SU-DHL-6 (cell line): ENCODE results near the gene ATAD1.

ENCODE experiments used
- H2AFZ ChIP-seq: fragments of 200-600 bp; sonication (generic); 2 replicates; pipeline ENCODE4 v1.6.1; 2014; ENCODE audit warnings: low read depth, mild to moderate bottlenecking, moderate library complexity, mixed read lengths, antibody characterized with exemption, low read length; ENCODE audit not compliant: severe bottlenecking
- H3F3A ChIP-seq: fragments of 200-600 bp; shearing (Covaris generic); 2 replicates; pipeline ENCODE4 v1.6.0; 2016; ENCODE audit warnings: antibody characterized with exemption, mild to moderate bottlenecking; ENCODE audit not compliant: insufficient read depth
- H3K27ac ChIP-seq: fragments of 200-600 bp; sonication (generic); 2 replicates; pipeline ENCODE4 v1.5.1; 2016; ENCODE audit warnings: low read depth, mild to moderate bottlenecking, low read length, moderate library complexity, mixed read lengths
- H3K27me3 ChIP-seq: fragments of 200-600 bp; sonication (generic), shearing (Covaris generic); 2 replicates; pipeline ENCODE4 v1.6.0; 2014; ENCODE audit warnings: mild to moderate bottlenecking, low read length
- H3K36me3 ChIP-seq: fragments of 200-600 bp; sonication (generic); 2 replicates; pipeline ENCODE4 v1.6.1; 2014; ENCODE audit warnings: mild to moderate bottlenecking, low read length, mixed read lengths
- H3K4me2 ChIP-seq: fragments of 300-600, 200-600 bp; shearing (Covaris generic), sonication (generic); 2 replicates; pipeline ENCODE4 v1.6.0; 2014; ENCODE audit warnings: low read length, low read depth, mild to moderate bottlenecking; ENCODE audit not compliant: poor library complexity, severe bottlenecking
- H3K4me3 ChIP-seq: fragments of 200-600 bp; sonication (generic); 2 replicates; pipeline ENCODE4 v1.5.1; 2014; ENCODE audit warnings: antibody characterized with exemption, low read length, mild to moderate bottlenecking, mixed read lengths; ENCODE audit not compliant: insufficient read depth, poor library complexity, severe bottlenecking
- H3K79me2 ChIP-seq: fragments of 200-600 bp; sonication (generic); 2 replicates; pipeline ENCODE4 v1.6.1; 2014; ENCODE audit warnings: mild to moderate bottlenecking, low read length, moderate library complexity; ENCODE audit not compliant: insufficient read depth
- H3K9ac ChIP-seq: fragments of 200-600 bp; sonication (generic); 2 replicates; pipeline ENCODE4 v1.7.0; 2014; ENCODE audit warnings: mild to moderate bottlenecking, low read length
- H3K9me2 ChIP-seq: fragments of 200-600 bp; sonication (generic); replicated peaks from 2 replicates; pipeline ENCODE4 v1.6.1; 2014; ENCODE audit warnings: low read length; ENCODE audit not compliant: insufficient read depth
- H3K9me3 ChIP-seq: fragments of 200-600 bp; sonication (generic); 2 replicates; pipeline ENCODE4 v1.6.1; 2014; ENCODE audit warnings: low read length, mixed read lengths; ENCODE audit not compliant: insufficient read depth
- H4K20me1 ChIP-seq: fragments of 200-600 bp; sonication (generic); 2 replicates; pipeline ENCODE4 v1.6.1; 2014; ENCODE audit warnings: low read depth, mild to moderate bottlenecking, antibody characterized with exemption, low read length, moderate library complexity, mixed read lengths
- CTCF ChIP-seq: fragments of 200-600 bp; sonication (generic); IDR thresholded peaks from one replicate; pipeline ENCODE4 v1.5.1; 2017; ENCODE audit warnings: antibody characterized with exemption, mild to moderate bottlenecking, low read length, moderate library complexity; ENCODE audit not compliant: insufficient read depth, poor library complexity, severe bottlenecking
- EZH2phosphoT487 ChIP-seq: fragments of 200-600 bp; sonication (generic), shearing (Covaris generic); conservative IDR thresholded peaks from 2 replicates; pipeline ENCODE4 v1.6.1; 2018; ENCODE audit warnings: mild to moderate bottlenecking, antibody characterized with exemption, low read length, moderate library complexity, mixed read lengths

ATAD1 gene

GRCh38 chr10:87721781-87722180 is 96.2 kb downstream of the ATAD1 start:
- no peaks in the 10 kb centered on the region for H4K20me1 ChIP-seq
- no peak overlapping the region for H3K9ac ChIP-seq
- TF ChIP-seq EZH2phosphoT487, result no peak
- no peak for TF ChIP-seq CTCF
- no peaks in the 10 kb centered on the region for H3K79me2 ChIP-seq
- no peak overlapping the region for H3K4me2 ChIP-seq
- no peaks in the 10 kb centered on the region for H3K9me2 ChIP-seq
- no peaks in the 10 kb centered on the region for H3K27me3 ChIP-seq
- H3K4me3 ChIP-seq, result no peak overlapping the region
- H3K9me3 ChIP-seq, result no peaks in the 10 kb centered on the region
- H2AFZ ChIP-seq, result no peak overlapping the region
- H3F3A ChIP-seq, result no peaks in the 10 kb centered on the region
- no peaks in the 10 kb centered on the region for H3K36me3 ChIP-seq
- H3K27ac ChIP-seq, result no peak overlapping the region

GRCh38 chr10:87720665-87721064 is 97.4 kb downstream of the ATAD1 start:
- Histone ChIP-seq H3F3A (no peaks in the 10 kb centered on the region), H3K4me3 (no peak overlapping the region), H3K79me2 (no peaks in the 10 kb centered on the region), H3K27ac (no peak overlapping the region), H3K27me3 (no peaks in the 10 kb centered on the region), H3K4me2 (no peak overlapping the region), H2AFZ (no peak overlapping the region), H4K20me1 (no peaks in the 10 kb centered on the region), H3K9me3 (no peaks in the 10 kb centered on the region), H3K9ac (no peak overlapping the region), H3K36me3 (no peaks in the 10 kb centered on the region), H3K9me2 (no peaks in the 10 kb centered on the region)
- TF ChIP-seq CTCF (no peak), EZH2phosphoT487 (no peak)

GRCh38 chr10:87716348-87716670 is 101.7 kb downstream of the ATAD1 start:
- Histone ChIP-seq H3K79me2 (no peaks in the 10 kb centered on the region), H3F3A (no peaks in the 10 kb centered on the region), H3K27ac (no peak overlapping the region), H4K20me1 (no peaks in the 10 kb centered on the region), H3K4me2 (no peak overlapping the region), H3K9me2 (no peaks in the 10 kb centered on the region), H2AFZ (no peak overlapping the region), H3K36me3 (no peaks in the 10 kb centered on the region), H3K9ac (no peak overlapping the region), H3K9me3 (no peaks in the 10 kb centered on the region), H3K27me3 (no peaks in the 10 kb centered on the region), H3K4me3 (no peak overlapping the region)
- TF ChIP-seq CTCF (no peak), EZH2phosphoT487 (no peak)
